Stimulated activated CD8-positive, alpha-beta memory T cell treated with anti-CD3 and anti-CD28 coated beads, Interleukin-4, amount 100 ng/mL, for 48 hours (primary cell): ENCODE data around the gene COL23A1.

Experiments
- DNase-seq: peaks from one replicate; pipeline ENCODE4 v3.0.0-alpha.2; 2020

Gene COL23A1

DNA sequence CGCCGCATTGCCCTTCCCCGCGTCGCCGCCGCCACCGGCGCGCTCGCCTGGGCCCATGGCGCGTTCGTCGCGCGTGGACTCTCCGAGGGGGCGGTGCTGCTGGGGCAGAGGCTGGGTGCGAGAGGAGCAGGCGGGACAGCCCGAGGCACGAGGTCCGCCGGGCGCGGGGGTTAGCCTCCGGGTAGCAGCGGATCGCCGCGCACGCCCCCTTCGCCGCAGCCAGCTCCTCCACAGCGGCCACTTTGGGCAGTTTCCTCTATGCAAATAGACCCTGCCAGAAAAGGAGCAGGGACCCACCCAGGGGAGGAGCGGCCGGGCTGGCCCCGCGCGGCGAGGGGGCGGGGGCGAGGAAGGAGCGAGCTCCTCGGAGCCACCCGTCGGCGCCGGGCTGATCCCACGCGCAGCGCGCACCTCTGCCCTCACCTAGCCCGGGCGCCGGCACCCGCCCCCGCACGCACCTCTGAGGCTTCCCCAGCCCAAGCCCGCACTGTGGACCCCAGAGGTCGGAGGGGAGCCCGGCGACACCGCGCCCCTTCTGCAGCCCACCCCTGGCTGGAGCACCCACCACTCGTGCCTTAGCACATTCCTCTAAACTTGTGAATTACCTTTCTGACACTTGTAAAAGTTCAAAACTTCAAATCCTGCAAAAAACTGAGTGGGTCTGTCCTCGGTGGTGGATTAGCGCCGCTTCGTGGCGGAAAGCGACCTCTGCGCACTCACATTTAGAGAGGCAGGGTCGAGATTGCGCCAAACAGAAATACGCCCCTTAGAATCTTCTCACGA lies at the start of gene COL23A1:
TSS of gene COL23A1 (minus strand) at position 253 of the 783 bp plus-strand sequence.
- peak; percentile 44 for DNase-seq

DNA sequence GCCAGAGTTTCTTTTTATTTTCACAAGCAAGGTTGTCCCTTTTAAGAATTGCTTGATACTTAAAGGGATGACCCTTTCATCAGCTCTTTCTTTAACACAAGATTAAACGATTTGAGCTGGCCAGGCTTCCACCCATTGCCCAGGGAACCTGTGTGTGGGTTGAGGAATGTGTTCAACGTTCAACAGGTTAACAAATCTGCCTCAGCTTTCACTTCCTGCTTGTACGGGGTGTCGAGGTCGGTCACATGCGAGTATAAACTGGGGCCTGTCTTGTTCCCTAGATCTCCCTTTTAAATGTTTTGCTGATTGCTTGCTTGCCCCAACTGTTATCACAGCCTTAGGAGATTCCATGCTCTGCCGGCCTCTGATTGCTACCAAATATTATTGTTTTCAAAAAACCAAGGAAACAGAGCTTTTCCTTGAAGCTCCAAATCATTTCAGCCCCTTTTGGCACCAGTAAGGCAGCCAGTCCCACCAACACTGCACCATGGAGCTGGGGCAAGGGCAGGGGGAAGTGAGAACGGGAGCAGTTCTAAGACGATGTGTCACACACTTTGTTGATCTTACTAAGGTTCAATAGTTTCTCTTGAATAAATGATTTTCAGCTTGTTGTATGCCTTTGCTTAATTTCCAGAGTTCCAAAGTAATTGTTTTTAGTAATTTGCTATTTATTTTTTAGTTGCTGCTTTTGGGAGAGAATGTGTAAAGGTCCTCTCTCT lies 47.3 kb upstream of the COL23A1 start:
- DNase-seq: no peak

DNA sequence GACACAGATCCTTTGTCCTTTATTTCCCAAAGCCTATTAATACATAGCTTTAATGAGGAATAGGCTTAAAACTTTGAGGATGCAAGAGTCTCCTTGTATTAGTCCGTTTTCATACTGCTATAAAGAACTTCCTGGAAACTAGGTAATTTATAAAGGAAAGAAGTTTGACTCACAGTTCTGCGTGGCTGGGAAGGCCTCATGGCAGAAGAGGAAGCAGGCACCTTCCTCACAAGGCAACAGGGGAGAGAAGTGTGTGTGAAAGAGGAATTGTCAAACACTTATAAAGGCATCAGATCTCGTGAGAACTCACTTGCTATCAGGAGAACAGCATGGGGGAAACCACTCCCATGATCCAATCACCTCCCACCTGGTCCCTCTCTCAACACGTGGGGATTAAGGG lies 42.1 kb upstream of the COL23A1 start:
- DNase-seq: no peak

DNA sequence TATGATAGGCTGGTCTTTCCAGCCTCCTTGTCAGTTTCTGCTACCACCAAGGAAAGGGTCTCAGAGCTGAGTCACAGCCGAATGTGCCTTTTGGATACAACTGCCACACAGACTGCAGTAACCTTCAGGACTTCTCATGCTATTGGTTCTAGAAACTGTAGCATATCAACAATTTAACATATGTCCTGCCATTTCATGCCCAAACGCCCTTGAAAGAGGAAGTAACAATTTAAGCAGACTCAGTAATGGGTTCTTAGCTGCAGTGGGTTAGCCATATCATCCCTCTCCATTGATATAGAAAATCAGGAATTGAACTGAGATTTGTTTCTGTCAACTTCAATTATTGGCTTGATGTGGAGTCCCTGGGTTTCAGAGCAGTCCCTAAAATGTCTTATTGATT lies 40.8 kb upstream of the COL23A1 start:
- no peak for DNase-seq

DNA sequence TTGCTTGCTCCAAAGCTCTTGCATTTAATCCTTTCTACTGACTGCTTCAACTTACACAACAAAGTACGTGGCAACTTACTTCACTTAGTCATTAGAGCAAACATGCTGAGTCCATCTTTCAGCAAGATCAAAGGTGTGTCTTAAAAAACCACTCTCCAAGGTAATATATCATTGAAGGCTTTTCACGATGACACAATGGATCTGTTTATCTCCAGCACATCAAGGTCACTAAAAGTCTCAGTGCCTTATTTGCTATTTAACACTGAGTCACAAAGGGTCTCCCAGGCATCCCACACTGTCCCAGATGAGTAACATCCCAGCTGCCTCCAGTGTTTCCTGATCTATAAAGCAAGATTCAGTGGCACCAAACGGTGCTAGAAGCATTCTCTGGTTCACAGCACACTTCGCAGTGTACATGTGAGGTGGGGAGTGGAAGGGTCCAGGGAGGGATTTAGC lies 40.3 kb upstream of the COL23A1 start:
- DNase-seq: no peak

DNA sequence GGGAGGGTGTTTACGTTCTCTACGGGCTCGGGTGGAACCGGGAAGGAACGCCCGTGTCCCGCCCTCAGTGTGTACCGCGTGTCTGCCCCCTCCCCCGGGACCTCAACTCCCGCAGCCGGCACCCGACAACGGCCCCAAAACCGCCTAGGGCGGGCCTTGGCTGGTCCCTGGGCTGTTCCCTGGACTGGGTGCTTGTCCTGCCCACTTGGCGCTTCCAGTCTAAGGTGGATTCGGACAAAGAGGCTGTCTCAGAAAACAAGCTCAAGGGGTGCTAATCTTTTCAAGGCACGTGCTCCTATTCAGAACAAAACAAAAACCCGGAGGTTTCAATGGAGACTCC lies 37.0 kb upstream of the COL23A1 start:
- no peak for DNase-seq

DNA sequence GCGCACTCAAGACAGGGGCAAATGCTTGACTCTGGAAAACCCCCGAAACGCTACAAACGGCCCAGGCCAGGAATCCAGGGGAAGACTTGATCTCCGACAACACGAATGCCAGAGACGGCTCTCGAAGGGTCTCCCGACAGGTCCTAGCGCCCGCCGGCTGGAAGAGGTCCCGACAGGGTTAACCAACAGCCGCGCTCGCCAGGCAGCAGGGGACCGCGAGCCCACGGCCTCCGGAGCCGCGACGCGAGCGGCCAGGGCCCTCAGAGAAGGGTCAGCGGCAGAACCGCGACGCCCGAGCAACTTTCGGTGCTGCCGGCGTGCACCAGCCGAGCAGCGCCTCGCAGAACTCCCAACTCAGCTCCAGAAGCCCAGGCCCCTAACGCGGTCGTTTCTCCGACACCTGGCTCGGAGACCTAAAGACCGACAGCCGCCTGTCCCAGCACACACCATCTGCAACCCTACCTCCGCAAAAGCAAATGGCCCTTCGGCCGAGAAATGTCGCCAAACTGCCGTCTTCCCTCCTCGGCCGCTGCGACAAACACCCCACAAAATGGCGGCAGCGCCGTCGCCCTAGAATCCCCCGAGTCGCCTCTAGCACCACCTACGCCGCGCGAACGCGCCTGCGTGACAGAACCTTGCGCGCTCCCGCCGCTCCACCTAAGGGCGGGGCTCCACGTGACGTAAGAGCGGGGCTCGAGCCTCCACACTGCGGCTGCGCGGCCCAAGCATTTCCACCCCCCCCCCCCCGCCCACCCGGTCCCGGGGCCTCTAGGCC lies 36.5 kb upstream of the COL23A1 start, which contains the start of gene CLK4:
TSS of gene CLK4 (minus strand) at position 567 of the 775 bp plus-strand sequence. CDS start 3,634 bp downstream, outside the sequence.
- peak; percentile 99 for DNase-seq

DNA sequence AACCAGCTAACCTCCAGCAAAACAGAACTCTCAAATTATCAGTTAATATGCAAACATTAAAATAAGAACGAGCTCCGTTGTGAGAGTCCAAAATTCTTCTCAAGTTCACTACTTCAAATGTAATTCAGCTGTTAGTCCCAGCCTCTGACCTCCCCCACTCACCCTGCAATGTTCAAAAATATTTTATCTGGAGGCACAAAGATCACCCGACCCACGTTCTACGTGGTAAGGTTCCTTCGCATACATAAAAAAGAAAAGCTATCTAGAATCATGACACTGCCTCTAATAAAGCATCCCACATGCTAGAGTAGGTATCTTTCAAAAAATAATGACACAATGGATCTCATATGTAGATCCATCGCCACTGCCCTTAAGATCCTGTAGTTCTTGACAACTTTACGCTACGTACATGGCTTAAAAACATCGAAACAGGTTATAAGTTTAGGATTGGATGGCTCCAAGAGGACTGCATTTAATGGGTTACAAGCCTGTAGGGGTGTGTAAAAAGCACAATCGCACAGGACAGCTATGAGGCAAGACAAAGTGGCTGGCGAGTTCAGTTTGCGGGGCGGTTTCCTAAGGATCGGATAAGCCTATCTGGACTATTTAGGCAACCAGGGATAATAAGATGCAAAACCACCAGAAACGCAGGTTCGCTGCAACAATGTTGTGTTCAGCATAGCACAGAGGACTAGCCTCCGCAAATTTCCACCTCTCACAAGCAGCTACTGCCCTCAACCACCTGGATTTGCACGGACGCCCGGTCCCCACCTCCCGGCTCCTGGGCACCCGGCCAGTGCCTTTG lies 35.7 kb upstream of the COL23A1 start:
- DNase-seq: no peak

DNA sequence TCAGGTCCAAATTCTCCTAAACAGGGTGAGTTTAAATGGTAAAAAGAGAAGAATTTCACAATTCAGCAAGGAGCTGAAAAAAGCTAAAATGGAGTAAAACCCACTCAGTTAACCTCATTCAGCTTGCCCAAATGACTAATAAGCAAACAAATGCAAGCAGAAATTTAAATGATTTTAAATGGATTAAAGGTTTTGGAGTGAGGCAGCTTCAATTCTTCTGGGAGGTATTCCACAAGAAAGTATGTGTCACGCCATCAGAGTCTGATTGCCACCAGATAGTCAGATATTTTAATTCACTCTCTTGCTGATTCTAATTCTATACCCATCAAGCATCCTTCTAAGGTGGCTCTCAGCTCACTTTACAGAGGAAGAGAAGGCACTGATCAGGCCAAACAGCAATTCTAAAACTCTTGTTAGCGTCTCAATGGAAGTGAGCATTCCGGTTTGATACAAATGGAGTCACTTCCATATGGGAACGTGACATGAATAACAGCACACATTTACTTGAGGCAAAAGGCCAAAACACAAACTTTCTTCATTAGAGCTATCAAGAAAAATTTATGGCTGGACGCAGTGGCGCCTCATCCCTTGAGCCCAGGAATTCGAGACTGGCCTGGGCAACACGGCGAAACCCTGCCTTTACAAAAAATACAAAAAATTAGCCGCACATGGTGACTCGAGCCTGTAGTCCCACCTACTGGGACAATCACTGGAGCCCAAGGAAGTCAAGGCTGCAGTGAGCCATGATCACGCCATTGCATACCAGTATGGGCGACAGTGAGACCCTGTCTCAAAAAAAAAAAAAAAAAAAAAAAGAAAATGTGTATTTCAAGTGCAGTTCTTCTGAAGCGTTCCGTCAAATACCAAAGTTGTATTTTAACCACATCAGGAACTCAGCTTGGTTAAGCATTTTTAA lies 34.7 kb upstream of the COL23A1 start:
- no peak for DNase-seq

DNA sequence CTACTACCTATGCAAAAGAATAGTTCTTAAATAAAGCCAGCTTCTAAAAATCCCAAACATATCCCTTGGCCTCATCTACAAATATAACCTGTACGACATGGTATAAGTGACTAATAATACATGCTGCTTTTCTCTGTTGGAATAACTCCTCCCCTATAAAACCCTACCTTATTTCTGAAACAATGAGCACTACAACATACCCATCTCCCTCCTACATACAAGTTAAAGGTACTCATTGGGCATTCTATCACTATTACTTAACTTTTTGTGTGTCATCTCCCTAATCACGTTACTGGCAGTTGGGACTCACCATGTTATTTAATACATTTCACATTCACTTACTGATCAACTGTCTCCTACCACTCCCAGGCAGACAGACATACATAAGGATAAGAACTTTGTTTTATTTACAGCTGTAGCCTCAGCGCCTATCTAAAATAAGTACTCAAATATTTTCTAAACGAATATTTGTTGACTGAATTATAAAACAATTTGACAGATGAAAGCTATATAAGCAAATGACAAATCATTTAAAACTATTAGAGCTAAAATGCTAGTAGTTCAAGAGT lies 32.6 kb upstream of the COL23A1 start:
- no peak for DNase-seq

DNA sequence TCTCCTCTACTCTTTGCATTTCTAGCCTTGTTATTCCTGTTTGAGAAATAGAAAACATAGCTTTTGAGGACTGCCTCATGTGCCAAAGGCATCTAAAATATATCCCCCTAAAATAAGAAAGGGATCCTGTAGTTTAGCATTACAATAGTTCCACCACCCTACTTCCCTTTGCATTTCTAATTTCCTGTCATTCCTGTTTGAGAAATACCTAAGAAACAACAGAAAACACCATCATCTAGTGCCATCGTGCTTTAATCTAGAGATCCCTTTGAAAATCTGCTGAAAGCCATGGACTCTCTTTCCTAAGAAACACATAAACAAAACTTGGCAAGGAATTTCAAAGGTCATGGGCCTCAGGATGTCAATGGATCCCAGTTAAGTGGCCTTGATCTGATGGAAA lies 29.2 kb upstream of the COL23A1 start:
- DNase-seq: no peak

DNA sequence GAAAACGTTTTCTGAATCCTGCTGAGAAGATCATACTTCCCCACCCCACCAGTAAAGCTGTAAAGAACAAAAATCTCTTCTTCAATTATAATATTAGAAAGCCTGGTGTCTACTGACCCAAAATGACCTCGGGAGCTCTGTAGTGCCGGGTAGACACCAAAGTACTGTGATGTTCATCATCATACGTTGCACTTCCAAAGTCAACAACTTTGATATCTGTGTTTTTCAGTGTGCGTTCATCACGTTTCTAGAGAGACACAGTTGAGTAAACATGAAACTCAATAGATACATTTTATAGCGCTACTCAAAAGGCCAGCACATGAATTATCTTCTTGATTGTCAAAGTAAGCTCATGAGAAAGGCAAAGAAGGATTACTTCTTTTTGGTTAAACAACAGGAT lies 22.1 kb upstream of the COL23A1 start:
- no peak for DNase-seq

DNA sequence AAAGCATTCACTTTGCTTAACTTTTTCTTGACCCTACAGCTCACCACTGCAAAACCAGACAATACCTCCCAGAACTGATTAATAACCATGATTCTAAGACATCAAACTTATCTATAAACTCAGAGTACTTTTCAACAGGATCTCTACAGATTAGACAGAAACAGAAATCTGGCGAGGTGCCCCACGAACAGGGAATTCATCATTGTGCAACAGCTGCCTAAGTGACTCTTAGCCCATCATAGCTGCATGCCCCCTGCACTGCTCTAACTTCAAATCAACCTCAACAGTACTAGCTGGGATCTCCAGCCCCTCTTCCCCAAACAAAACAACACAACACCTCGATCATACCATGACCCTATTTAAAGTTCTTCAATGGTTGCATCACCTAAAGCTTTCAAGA lies 16.1 kb upstream of the COL23A1 start:
- no peak for DNase-seq

DNA sequence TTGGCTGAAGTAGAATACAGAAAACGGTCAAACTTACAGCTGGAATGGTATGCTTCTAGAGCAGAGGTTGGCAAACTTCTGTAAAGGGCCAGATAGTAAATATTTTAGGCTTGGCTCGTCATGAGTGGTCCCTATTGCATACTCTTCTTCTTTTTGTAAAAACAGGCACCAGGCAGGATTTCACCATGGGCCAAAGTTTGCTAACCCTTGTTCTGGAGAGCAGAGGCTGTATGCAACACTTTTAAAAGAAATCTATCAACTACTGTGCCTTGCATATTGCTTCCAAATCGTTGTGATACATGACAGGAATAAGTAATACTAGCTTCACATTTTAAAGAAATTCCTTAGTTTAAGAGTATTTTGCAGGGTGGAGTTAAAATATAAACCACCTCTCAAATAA lies 15.6 kb upstream of the COL23A1 start:
- no peak for DNase-seq

DNA sequence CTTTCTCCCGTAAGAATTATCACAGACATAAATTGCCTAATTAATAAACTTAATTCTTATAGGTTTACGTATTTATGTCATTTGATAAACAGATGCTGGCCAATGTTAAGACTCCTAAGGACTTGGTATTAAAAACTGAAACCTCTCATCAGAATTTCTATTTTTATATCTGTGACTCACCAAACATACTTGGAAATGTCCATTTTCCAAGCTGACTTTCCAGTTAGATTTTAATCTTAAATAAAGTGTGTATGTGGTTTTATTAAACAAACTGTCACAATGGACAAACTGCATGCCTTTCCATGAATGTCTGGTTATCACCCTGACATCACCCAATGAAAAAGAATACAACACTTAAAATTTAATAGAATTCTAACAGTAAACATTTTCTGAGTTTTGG lies 12.6 kb upstream of the COL23A1 start:
- DNase-seq: no peak

DNA sequence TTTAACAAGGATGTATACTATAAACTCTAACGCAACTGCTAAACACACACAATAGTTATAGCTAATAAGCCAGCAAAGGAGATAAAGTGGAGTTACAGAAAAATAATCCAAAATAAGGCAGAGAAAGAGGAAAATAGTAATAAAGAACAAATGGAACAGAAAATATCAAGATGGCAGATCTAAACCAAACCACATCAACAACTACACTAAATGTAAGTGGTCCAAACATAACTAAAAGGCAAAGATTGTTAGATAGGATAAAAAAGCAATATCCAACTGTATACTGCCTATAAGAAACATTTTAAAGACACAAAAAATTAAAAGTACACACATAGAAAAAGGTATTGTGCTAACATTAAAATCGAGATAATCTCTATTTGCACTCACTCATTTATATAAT lies 5.6 kb upstream of the COL23A1 start:
- no peak for DNase-seq

DNA sequence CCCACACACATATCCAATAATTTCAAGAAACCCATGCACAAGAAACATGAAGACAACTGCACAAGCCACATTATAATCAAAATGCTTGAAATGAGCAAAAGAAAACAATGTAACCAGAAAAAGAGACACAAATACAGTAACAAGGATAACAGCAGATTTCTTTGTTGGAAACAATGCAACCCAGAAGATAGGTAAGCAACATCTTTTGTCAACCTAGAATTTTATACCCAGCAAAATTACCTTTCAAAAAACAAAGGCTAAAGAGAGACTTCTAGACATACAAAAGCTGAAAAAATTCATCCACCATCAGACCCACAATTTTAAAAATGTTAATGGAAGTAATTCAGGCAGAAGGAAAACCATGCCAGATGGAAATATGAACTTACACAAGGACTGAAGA lies 5.0 kb upstream of the COL23A1 start:
- DNase-seq: no peak

DNA sequence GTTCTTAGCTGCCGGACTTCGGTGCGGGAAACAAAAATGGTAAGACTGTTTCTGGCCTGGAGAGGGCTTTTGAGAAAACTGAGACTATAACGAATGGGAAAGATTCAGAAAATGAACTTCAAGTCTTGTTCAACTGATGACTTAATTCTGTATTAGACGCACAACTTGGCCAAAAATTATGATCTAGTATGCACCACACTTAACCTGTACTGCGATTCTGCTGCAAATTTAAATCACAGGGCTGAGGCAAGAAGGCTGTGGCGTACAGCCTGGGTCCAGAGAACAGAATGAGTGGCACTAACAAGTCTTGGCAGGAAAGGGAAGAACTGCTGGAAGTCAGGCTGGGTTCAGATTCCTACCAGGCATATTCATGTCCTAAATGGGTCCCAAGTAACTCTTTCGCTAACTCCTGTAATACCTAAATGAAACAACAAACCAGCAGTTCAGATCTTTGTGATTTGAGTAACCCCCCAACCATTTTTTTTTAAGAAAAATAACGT lies 781 bp upstream of the COL23A1 start:
- DNase-seq: no peak

DNA sequence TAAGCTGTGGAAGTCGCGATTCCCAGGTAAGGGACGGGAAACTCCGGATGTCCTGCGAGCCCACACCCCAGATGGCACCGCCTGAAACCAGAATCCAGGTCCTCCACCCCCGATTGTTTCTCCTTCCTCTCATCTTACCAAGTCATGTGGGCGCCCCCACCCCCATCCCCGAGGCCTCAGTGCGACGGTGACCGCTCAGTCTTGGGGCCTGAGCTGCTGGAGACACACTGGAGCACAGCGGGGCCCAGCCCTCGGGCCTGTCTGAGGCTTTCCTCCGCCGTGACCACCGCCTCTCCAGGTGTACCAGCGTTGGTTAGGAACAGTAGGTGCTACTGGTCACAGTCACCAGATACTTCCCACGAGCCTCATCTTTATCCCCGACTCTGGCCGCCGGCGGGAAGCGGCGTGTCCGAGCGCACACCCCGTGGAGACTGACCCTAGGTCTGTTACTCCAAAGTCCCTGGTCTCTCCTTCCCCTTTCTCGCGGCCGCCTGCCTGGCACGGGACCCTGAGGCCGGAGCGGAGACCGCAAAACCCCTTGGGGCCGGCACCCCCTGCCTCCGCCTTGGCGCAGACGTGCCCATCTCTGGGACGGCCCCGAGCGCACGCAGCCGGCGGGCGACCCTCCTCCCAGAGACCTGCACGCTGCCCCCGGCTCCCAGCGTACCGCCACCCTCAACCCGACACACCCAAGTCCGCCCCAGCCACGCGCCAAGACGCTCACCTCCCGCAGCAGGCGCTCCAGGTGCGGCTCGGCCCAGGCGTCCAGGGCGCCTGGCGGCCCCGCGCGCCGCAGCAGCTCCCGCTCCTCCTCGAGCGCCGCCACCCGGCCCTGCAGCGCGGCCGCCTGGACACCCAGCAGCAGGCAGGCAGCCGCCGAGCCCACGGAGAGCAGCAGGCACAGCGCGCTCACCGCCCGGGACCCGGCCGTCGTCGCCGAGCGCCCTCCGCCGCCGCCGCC lies 733 bp downstream of the COL23A1 start:
- DNase-seq: no peak

DNA sequence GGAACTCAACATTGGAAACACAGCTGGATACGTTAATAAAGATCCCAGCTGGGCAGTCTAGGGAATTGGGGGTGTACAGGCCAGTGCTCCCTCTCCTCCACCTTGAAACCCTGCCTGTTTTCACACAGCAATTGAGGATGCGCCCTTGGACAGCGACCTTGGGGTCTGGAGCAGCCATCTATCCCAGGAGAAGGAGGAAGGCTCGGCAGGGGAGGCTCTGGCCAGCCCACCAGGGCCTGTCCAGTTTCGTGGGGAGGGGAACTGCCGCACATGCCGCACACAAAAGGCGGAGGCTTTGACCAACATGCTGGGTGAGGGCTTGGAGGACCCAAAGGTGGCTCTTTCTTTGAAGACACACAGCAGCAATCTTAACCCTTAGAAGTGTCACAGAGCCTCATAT lies 1.4 kb downstream of the COL23A1 start:
- DNase-seq: no peak
